ENCODE data around the gene DEDD.
A peak's percentile ranks its signal among the peaks of the same experiment; 100 is the strongest.

DEDD gene, protein sequence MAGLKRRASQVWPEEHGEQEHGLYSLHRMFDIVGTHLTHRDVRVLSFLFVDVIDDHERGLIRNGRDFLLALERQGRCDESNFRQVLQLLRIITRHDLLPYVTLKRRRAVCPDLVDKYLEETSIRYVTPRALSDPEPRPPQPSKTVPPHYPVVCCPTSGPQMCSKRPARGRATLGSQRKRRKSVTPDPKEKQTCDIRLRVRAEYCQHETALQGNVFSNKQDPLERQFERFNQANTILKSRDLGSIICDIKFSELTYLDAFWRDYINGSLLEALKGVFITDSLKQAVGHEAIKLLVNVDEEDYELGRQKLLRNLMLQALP

GRCh38 chr1:161132410-161133219, at the start of gene DEDD:
Gene DEDD (minus strand): TSS chr1:161132667. CDS start chr1:161124462, 8,205 bp downstream.
- in situ Hi-C loops (cut with HindIII; ENCODE audit: low pct_ligation_motif_present, low sequenced_read_pairs) = loop anchor here (25.0 kb wide), 1 partner anchor 95 kb away; the partner anchor contains the start of genes TSTD1 and USF1
- no peak for TF ChIP-seq CTCF (IDR thresholded peaks at IDR 0.05; ENCODE audit: low read depth, low read length, missing control alignments)
- DNase-seq = peak; percentile 94
- Histone ChIP-seq H3K36me3 (replicated peaks) (peaks cover 7% of the 10 kb centered on the region), H3K27ac (peak within 1 kb of the TSS; percentile 94), H3K4me3 (ENCODE audit: low read depth, low read length) (peak within 1 kb of the TSS; percentile 92), H3K27me3 (replicated peaks) (no peaks in the 10 kb centered on the region)

DNA sequence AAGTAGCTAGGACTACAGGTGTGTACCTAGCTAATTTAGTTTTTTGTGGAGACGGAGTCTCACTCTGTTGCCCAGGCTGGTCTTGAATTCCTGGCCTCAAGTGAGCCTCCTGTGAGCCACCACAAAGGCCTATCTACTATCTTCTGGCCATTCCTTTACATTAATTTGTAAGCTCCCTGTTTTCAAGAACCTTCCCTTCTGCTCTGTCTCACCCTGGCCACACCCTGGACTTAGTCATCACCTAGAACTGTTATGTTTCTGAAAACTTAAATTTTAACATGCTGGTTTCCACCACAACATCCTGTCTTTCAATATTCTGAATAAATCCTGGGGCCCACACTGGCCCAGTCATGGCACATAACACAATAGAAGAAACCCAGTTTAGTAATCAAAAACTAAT, 49.7 kb upstream of the DEDD start:
- no peaks in the 10 kb centered on the region for H3K27me3 ChIP-seq (replicated peaks)
- H3K36me3 ChIP-seq (replicated peaks) = no peaks in the 10 kb centered on the region
- H3K4me3 ChIP-seq (ENCODE audit: low read depth, low read length) = no peak overlapping the region
- DNase-seq = no peak
- in situ Hi-C loops (cut with HindIII; ENCODE audit: low pct_ligation_motif_present, low sequenced_read_pairs) = no loop called here
- no peak overlapping the region for H3K27ac ChIP-seq
- TF ChIP-seq CTCF (IDR thresholded peaks at IDR 0.05; ENCODE audit: low read depth, low read length, missing control alignments) = no peak

- no peak for DNase-seq
- TF ChIP-seq CTCF (IDR thresholded peaks at IDR 0.05; ENCODE audit: low read depth, low read length, missing control alignments) = peak; percentile 51
- Histone ChIP-seq H3K36me3 (replicated peaks) (no peaks in the 10 kb centered on the region), H3K4me3 (ENCODE audit: low read depth, low read length) (no peak overlapping the region), H3K27me3 (replicated peaks) (no peaks in the 10 kb centered on the region), H3K27ac (no peak overlapping the region)
- in situ Hi-C loops (cut with HindIII; ENCODE audit: low pct_ligation_motif_present, low sequenced_read_pairs) = no loop called here
Measured at GRCh38 chr1:161180639-161181038, 48.2 kb upstream of the DEDD start.

DNA sequence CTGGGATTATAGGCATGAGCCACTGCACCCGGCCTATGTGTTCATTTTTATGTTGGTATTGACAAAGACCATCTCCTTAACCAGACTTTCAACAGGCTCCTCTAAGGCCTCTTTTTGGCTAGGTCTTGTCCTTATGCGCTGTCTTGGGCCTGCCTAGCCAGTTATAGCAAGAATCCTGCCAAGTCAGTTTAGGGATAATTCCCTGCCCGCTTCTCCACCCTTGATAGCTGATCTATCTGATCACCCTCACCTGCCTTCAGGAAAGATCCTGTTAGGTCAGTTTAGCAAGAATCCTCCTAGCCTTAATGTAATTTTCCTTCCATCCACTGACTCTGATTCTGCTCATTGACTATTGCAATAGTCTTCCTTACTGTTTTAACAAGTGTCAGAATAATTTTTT, 47.2 kb upstream of the DEDD start:
- H3K4me3 ChIP-seq (ENCODE audit: low read depth, low read length) = no peak overlapping the region
- no peak for DNase-seq
- TF ChIP-seq CTCF (IDR thresholded peaks at IDR 0.05; ENCODE audit: low read depth, low read length, missing control alignments) = no peak
- no peaks in the 10 kb centered on the region for H3K27me3 ChIP-seq (replicated peaks)
- peaks cover 5% of the 10 kb centered on the region for H3K36me3 ChIP-seq (replicated peaks)
- in situ Hi-C loops (cut with HindIII; ENCODE audit: low pct_ligation_motif_present, low sequenced_read_pairs) = no loop called here
- no peak overlapping the region for H3K27ac ChIP-seq

DNA sequence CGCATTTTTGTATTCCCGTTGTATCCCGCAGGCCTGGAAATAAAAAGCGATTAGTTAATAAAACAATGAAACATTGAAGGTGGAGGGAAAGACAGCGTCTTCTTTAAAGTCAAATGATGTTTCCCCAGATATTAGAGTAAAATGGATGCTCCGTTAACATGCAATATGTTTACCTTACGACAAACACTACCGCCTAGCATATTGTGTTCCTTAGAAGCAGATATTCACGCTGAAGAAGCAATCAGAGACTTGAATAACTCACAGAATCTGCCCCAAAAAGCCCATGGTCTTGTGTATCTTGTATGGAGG, 45.4 kb upstream of the DEDD start:
- no peak for DNase-seq
- TF ChIP-seq CTCF (IDR thresholded peaks at IDR 0.05; ENCODE audit: low read depth, low read length, missing control alignments) = no peak
- H3K4me3 ChIP-seq (ENCODE audit: low read depth, low read length) = peak overlapping the region; percentile 96
- H3K27ac ChIP-seq = peak overlapping the region; percentile 81
- in situ Hi-C loops (cut with HindIII; ENCODE audit: low pct_ligation_motif_present, low sequenced_read_pairs) = no loop called here
- H3K27me3 ChIP-seq (replicated peaks) = no peaks in the 10 kb centered on the region
- peaks cover 19% of the 10 kb centered on the region for H3K36me3 ChIP-seq (replicated peaks)
